Hindlimb muscle (tissue), 1 donor: ENCODE measurements around the gene NRF1. TPM values are rescaled to one million over a fixed set of nuclear protein-coding genes. Genes with fewer than 3 reads are reported as not detected.
"Not testable (repeated sequence)": the region's sequence is repeated elsewhere in the genome, so short reads cannot be mapped to it uniquely, and the experiment has no call there.

Experiments
- DNase-seq: peaks from one replicate; pipeline ENCODE4 v3.0.0-alpha.2; 2013
- polyA plus RNA-seq: library from polyadenylated mRNA; unstranded; fragments of 120-200 nt; gene quantifications from one replicate; pipeline ENCODE4 v1.2.1, GENCODE V29; 2013; ENCODE audit not compliant: insufficient read length

NRF1 gene
- polyA plus RNA-seq, 1 donor = 14.7 TPM

GRCh38 chr7:129649128-129649690, 37.7 kb downstream of the NRF1 start:
- no peak for DNase-seq

- DNase-seq = no peak
Observed at GRCh38 chr7:129650056-129650758, 38.7 kb downstream of the NRF1 start.

- DNase-seq = no peak
Observed at GRCh38 chr7:129652914-129653313, 41.4 kb downstream of the NRF1 start.

GRCh38 chr7:129655811-129656210, 44.3 kb downstream of the NRF1 start:
- no peak for DNase-seq

GRCh38 chr7:129657363-129657762, 45.8 kb downstream of the NRF1 start:
- DNase-seq = no peak

- DNase-seq = not testable (repeated sequence)
Observed at GRCh38 chr7:129659907-129660306, 48.4 kb downstream of the NRF1 start.

- DNase-seq = no peak
Observed at GRCh38 chr7:129661645-129662182, 50.2 kb downstream of the NRF1 start.

GRCh38 chr7:129663240-129663639, 51.7 kb downstream of the NRF1 start:
- not testable (repeated sequence) for DNase-seq

- peak; percentile 19 for DNase-seq
Observed at GRCh38 chr7:129664029-129665012, 52.8 kb downstream of the NRF1 start.

GRCh38 chr7:129665013-129665401, 53.5 kb downstream of the NRF1 start:
- DNase-seq = no peak

- DNase-seq = no peak
Observed at GRCh38 chr7:129667116-129667515, 55.6 kb downstream of the NRF1 start.

- DNase-seq = no peak
Observed at GRCh38 chr7:129667551-129667950, 56.0 kb downstream of the NRF1 start.

GRCh38 chr7:129669901-129670300, 58.4 kb downstream of the NRF1 start:
- DNase-seq = no peak

- DNase-seq = no peak
Observed at GRCh38 chr7:129670656-129671055, 59.1 kb downstream of the NRF1 start.

GRCh38 chr7:129671266-129671665, 59.7 kb downstream of the NRF1 start:
- DNase-seq = peak; percentile 51

GRCh38 chr7:129674475-129674874, 63.0 kb downstream of the NRF1 start:
- not testable (repeated sequence) for DNase-seq

- DNase-seq = no peak
Observed at GRCh38 chr7:129675521-129675920, 64.0 kb downstream of the NRF1 start.

GRCh38 chr7:129676017-129676897, 64.7 kb downstream of the NRF1 start:
- DNase-seq = no peak

- no peak for DNase-seq
Observed at GRCh38 chr7:129677796-129678195, 66.3 kb downstream of the NRF1 start.

GRCh38 chr7:129678606-129679005, 67.1 kb downstream of the NRF1 start:
- no peak for DNase-seq

GRCh38 chr7:129680400-129680799, 68.9 kb downstream of the NRF1 start:
- DNase-seq = no peak

- DNase-seq = no peak
Observed at GRCh38 chr7:129684777-129685176, 73.3 kb downstream of the NRF1 start.
